H9 (cell line): ENCODE results near the gene RIPPLY3. TPM values are rescaled to one million over a fixed set of nuclear protein-coding genes. Genes with fewer than 3 reads are reported as not detected.

Experiments used
- DNase-seq: peaks from one replicate; pipeline ENCODE4 v3.0.0-alpha.2; 2017
- H2AFZ ChIP-seq: one replicate; pipeline ENCODE4 v1.6.1; 2013; ENCODE audit warnings: mild to moderate bottlenecking, low read length, control low read depth, moderate library complexity
- H2AK5ac ChIP-seq: 2 replicates; pipeline ENCODE4 v1.6.1; 2013; ENCODE audit warnings: low read length, control low read depth, mixed read lengths; ENCODE audit not compliant: insufficient read length
- H2BK120ac ChIP-seq: one replicate; pipeline ENCODE4 v1.6.1; 2013; ENCODE audit warnings: low read depth, mild to moderate bottlenecking, low read length, control low read depth, inconsistent platforms; ENCODE audit not compliant: poor library complexity, severe bottlenecking
- H2BK12ac ChIP-seq: 2 replicates; pipeline ENCODE4 v1.6.1; 2013; ENCODE audit warnings: low read length, control low read depth, mixed read lengths, low read depth; ENCODE audit not compliant: insufficient read length
- H2BK15ac ChIP-seq: 2 replicates; pipeline ENCODE4 v1.6.1; 2013; ENCODE audit warnings: low read depth, low read length, control low read depth
- H2BK20ac ChIP-seq: one replicate; pipeline ENCODE4 v1.6.1; 2013; ENCODE audit warnings: low read depth, mild to moderate bottlenecking, low read length, control low read depth, inconsistent platforms; ENCODE audit not compliant: poor library complexity, severe bottlenecking
- H2BK5ac ChIP-seq: 2 replicates; pipeline ENCODE4 v1.6.1; 2013; ENCODE audit warnings: low read length, control low read depth, mixed read lengths; ENCODE audit not compliant: insufficient read length
- H3K14ac ChIP-seq: 2 replicates; pipeline ENCODE4 v1.6.1; 2013; ENCODE audit warnings: low read length, control low read depth; ENCODE audit not compliant: insufficient read depth
- H3K18ac ChIP-seq: 2 replicates; pipeline ENCODE4 v1.6.1; 2013; ENCODE audit warnings: low read depth, mild to moderate bottlenecking, mixed read lengths, low read length, control low read depth; ENCODE audit not compliant: insufficient read length
- H3K23ac ChIP-seq: 2 replicates; pipeline ENCODE4 v1.6.1; 2013; ENCODE audit warnings: low read length, control low read depth, mixed read lengths, low read depth; ENCODE audit not compliant: insufficient read length
- H3K23me2 ChIP-seq: 2 replicates; pipeline ENCODE4 v1.6.1; 2013; ENCODE audit warnings: low read depth, mild to moderate bottlenecking, mixed read lengths, low read length, control low read depth; ENCODE audit not compliant: insufficient read length, poor library complexity, severe bottlenecking
- H3K27ac ChIP-seq: 2 replicates; pipeline ENCODE4 v1.5.1; 2013; ENCODE audit warnings: low read length, control low read depth, mixed read lengths, low read depth; ENCODE audit not compliant: insufficient read length
- H3K27me3 ChIP-seq: 2 replicates; pipeline ENCODE4 v1.6.1; 2013; ENCODE audit warnings: low read length, control low read depth, inconsistent platforms; ENCODE audit not compliant: insufficient read depth
- H3K4ac ChIP-seq: 2 replicates; pipeline ENCODE4 v1.6.1; 2013; ENCODE audit warnings: low read depth, mild to moderate bottlenecking, control low read depth, inconsistent platforms, low read length, moderate library complexity
- H3K4me1 ChIP-seq: 2 replicates; pipeline ENCODE4 v1.6.1; 2013; ENCODE audit warnings: low read length, control low read depth, inconsistent platforms; ENCODE audit not compliant: insufficient read depth
- H3K4me2 ChIP-seq: 2 replicates; pipeline ENCODE4 v1.6.1; 2013; ENCODE audit warnings: low read length, control low read depth, mixed read lengths; ENCODE audit not compliant: insufficient read length, insufficient read depth
- H3K56ac ChIP-seq: 2 replicates; pipeline ENCODE4 v1.6.1; 2013; ENCODE audit warnings: low read depth, mild to moderate bottlenecking, mixed read lengths, low read length, control low read depth; ENCODE audit not compliant: insufficient read length
- H3K79me1 ChIP-seq: 2 replicates; pipeline ENCODE4 v1.6.1; 2013; ENCODE audit warnings: low read depth, mild to moderate bottlenecking, moderate library complexity, low read length, control low read depth, inconsistent platforms; ENCODE audit not compliant: insufficient read depth, poor library complexity, severe bottlenecking
- H3K79me2 ChIP-seq: 2 replicates; pipeline ENCODE4 v1.6.1; 2013; ENCODE audit warnings: low read length, control low read depth, inconsistent platforms; ENCODE audit not compliant: insufficient read depth
- H3K9ac ChIP-seq: 2 replicates; pipeline ENCODE4 v1.6.1; 2013; ENCODE audit warnings: low read length, control low read depth, mixed read lengths; ENCODE audit not compliant: insufficient read length; ENCODE audit errors: extremely low read depth
- H3K9me3 ChIP-seq: one replicate; pipeline ENCODE4 v1.6.1; 2013; ENCODE audit warnings: low read depth, low read length, inconsistent platforms; ENCODE audit not compliant: control insufficient read depth
- H3T11ph ChIP-seq: one replicate; pipeline ENCODE4 v1.6.1; 2013; ENCODE audit warnings: mild to moderate bottlenecking, low read length, control low read depth, inconsistent platforms
- H4K20me1 ChIP-seq: one replicate; pipeline ENCODE4 v1.6.1; 2013; ENCODE audit not compliant: control insufficient read depth, insufficient read length, insufficient read depth
- H4K5ac ChIP-seq: 2 replicates; pipeline ENCODE4 v1.6.1; 2013; ENCODE audit warnings: low read depth, mild to moderate bottlenecking, mixed read lengths, low read length, control low read depth; ENCODE audit not compliant: insufficient read length
- H4K8ac ChIP-seq: replicated peaks from 2 replicates; pipeline ENCODE4 v1.6.1; 2013; ENCODE audit warnings: low read length, control low read depth, mixed read lengths, low read depth; ENCODE audit not compliant: insufficient read length
- H4K91ac ChIP-seq: 2 replicates; pipeline ENCODE4 v1.6.1; 2013; ENCODE audit warnings: low read depth, mild to moderate bottlenecking, moderate library complexity, mixed read lengths, low read length, control low read depth; ENCODE audit not compliant: insufficient read length
- H3K27ac Mint-ChIP-seq, 3 experiments: 2 replicates in 2 of 3; 3 replicates in 1 of 3; pipeline ENCODE4 v1.8.0; 2020 to 2021; ENCODE audit warnings: mixed read lengths in 3 of 3, mild to moderate bottlenecking in 1 of 3, moderate library complexity in 1 of 3
- H3K27me3 Mint-ChIP-seq: 2 replicates; pipeline ENCODE4 v1.8.0; 2021; ENCODE audit warnings: low read depth, mild to moderate bottlenecking, moderate library complexity, mixed read lengths
- H3K36me3 Mint-ChIP-seq, 3 experiments: 2 replicates in 2 of 3; 3 replicates in 1 of 3; pipeline ENCODE4 v1.8.0; 2020 to 2021; ENCODE audit warnings: low read depth in 3 of 3, mixed read lengths in 3 of 3; ENCODE audit not compliant: insufficient read depth in 1 of 3
- H3K4me1 Mint-ChIP-seq, 2 experiments: 2 replicates each; pipeline ENCODE4 v1.8.0; 2020; ENCODE audit warnings: mixed read lengths in 2 of 2
- H3K4me3 Mint-ChIP-seq, 2 experiments: 2 replicates in 1 of 2; 3 replicates in 1 of 2; pipeline ENCODE4 v1.8.0; 2020 to 2021; ENCODE audit warnings: mild to moderate bottlenecking in 2 of 2, mixed read lengths in 2 of 2, moderate library complexity in 1 of 2
- H3K9me3 Mint-ChIP-seq, 2 experiments: 2 replicates in 1 of 2; 3 replicates in 1 of 2; pipeline ENCODE4 v1.8.0; 2020; ENCODE audit warnings: mild to moderate bottlenecking in 2 of 2, mixed read lengths in 2 of 2, moderate library complexity in 1 of 2
- WGBS: extraction: QIAGEN DNeasy Blood & Tissue Kit; methylation state at CpG from one replicate; pipeline ENCODE4 v1.1.7; 2013; ENCODE audit warnings: missing lambda C conversion rate, low lambda C conversion rate, mixed read lengths; ENCODE audit not compliant: insufficient read length; ENCODE audit errors: extremely low coverage; 5-methylcytosine and 5-hydroxymethylcytosine counted together
- total RNA-seq: library from RNA; stranded (reverse); gene quantifications from 2 replicates; pipeline ENCODE4 v1.2.1, GENCODE V29; 2021
- TF ChIP-seq, protein P1 (sequence below): fragments of 200-600 bp; sonication (generic); conservative IDR thresholded peaks from 3 replicates; pipeline ENCODE4 v1.8.0; 2021; ENCODE audit warnings: antibody characterized with exemption, mild to moderate bottlenecking

Gene RIPPLY3
- total RNA-seq, 1 experiment from 2014 or later, result 1.9 TPM

DNA sequence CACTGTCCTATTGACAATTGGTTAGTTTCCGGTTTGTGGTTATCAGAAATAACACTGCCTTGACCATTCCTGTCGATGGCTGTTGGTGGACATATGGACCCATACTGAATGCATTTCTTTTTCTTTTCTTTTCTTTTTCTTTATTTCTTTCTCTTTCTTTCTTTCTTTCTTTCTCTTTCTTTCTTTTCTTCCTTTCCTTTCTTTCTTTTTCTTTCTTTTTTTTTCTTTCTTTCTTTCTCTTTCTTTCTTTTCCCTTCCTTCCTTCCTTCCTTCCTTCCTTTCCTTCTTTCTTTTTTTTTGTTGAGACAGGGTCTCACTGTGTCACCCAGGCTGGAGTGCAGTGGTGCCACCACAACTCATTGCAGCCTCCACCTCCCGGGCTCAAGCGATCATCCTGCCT lies 24.4 kb downstream of the RIPPLY3 start:
- no peak overlapping the region for H4K5ac ChIP-seq
- no peak overlapping the region for H3K4me2 ChIP-seq
- no peak overlapping the region for H2BK5ac ChIP-seq
- no peak overlapping the region for H3K9ac ChIP-seq
- no peak overlapping the region for H4K91ac ChIP-seq
- H3K27ac ChIP-seq, result no peak overlapping the region
- H4K8ac ChIP-seq, result no peak overlapping the region
- no peak overlapping the region for H2AFZ ChIP-seq
- H3K14ac ChIP-seq, result no peak overlapping the region
- Mint-ChIP-seq H3K9me3 (no peaks in the 10 kb centered on the region), H3K4me1 (peaks cover 4 to 5% of the 10 kb centered on the region in 2 experiments), H3K36me3 (no peaks in the 10 kb centered on the region), H3K27me3 (peaks cover 55% of the 10 kb centered on the region), H3K27ac (no peak overlapping the region), H3K4me3 (no peak overlapping the region)
- no CpG with 5 or more reads among the region's 4 CpGs for WGBS
- TF ChIP-seq, protein P1, sequence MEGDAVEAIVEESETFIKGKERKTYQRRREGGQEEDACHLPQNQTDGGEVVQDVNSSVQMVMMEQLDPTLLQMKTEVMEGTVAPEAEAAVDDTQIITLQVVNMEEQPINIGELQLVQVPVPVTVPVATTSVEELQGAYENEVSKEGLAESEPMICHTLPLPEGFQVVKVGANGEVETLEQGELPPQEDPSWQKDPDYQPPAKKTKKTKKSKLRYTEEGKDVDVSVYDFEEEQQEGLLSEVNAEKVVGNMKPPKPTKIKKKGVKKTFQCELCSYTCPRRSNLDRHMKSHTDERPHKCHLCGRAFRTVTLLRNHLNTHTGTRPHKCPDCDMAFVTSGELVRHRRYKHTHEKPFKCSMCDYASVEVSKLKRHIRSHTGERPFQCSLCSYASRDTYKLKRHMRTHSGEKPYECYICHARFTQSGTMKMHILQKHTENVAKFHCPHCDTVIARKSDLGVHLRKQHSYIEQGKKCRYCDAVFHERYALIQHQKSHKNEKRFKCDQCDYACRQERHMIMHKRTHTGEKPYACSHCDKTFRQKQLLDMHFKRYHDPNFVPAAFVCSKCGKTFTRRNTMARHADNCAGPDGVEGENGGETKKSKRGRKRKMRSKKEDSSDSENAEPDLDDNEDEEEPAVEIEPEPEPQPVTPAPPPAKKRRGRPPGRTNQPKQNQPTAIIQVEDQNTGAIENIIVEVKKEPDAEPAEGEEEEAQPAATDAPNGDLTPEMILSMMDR, result no peak
- no peaks in the 10 kb centered on the region for H3K23me2 ChIP-seq
- no peaks in the 10 kb centered on the region for H3K79me1 ChIP-seq
- no peak overlapping the region for H3K18ac ChIP-seq
- H3K27me3 ChIP-seq, result no peaks in the 10 kb centered on the region; the same call in 1 of the 2 replicates
- no peak overlapping the region for H2BK12ac ChIP-seq
- no peaks in the 10 kb centered on the region for H3K9me3 ChIP-seq
- no peak overlapping the region for H3K23ac ChIP-seq
- H2AK5ac ChIP-seq, result no peak overlapping the region
- no peaks in the 10 kb centered on the region for H4K20me1 ChIP-seq
- no peak overlapping the region for H2BK20ac ChIP-seq
- no peak overlapping the region for H3K4ac ChIP-seq
- no peak for DNase-seq
- no peak overlapping the region for H3T11ph ChIP-seq
- H3K4me1 ChIP-seq, result no peaks in the 10 kb centered on the region; the same call in 1 of the 2 replicates
- H3K56ac ChIP-seq, result no peak overlapping the region
- H3K79me2 ChIP-seq, result no peaks in the 10 kb centered on the region
- H2BK15ac ChIP-seq, result no peak overlapping the region
- H2BK120ac ChIP-seq, result no peak overlapping the region
